UCSD-AML1 (cell line): ENCODE measurements around the gene PTOV1.
"Not testable (repeated sequence)": the region's sequence is repeated elsewhere in the genome, so short reads cannot be mapped to it uniquely, and the experiment has no call there.

Source experiments
- DNase-seq: peaks from one replicate; lab custom pipeline; 2025; ENCODE audit not compliant: unreplicated experiment; lab: John Stamatoyannopoulos, UW

The PTOV1 gene

DNA sequence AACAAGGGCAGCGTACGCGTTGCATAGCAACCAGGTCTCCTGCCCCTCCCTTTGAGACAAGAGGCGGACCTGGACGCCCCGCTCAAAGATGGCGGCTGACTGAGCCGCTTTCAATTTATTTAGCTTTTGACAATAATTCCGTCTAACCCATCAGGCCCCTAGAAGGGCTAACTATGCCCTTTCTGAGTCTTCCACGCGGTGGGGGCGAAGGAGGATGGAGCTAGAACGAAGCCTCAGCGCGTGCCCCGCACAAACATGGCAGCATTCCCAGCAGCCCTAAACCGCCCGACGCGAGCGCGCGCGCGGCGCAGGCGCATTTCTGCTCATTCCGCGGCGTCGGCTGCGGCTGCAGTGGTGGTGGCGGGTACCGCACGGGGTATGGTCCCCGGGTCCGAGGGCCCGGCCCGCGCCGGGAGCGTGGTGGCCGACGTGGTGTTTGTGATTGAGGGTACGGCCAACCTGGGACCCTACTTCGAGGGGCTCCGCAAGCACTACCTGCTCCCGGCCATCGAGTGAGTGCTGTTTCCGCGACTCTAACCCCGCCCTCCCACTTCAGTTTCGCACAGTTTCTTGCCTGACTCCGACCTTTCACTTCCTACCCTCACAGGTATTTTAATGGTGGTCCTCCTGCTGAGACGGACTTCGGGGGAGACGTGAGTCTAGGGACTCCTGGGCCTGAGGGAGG lies 32.9 kb upstream of the PTOV1 start, which contains the start of gene MED25:
Gene MED25 (plus strand): TSS at position 326 of the 685 bp plus-strand sequence. CDS start 53 bp downstream, at position 379.
- peak; percentile 89 for DNase-seq

GRCh38 chr19:49818649-49819370 lies 32.1 kb upstream of the PTOV1 start:
- no peak for DNase-seq

DNA sequence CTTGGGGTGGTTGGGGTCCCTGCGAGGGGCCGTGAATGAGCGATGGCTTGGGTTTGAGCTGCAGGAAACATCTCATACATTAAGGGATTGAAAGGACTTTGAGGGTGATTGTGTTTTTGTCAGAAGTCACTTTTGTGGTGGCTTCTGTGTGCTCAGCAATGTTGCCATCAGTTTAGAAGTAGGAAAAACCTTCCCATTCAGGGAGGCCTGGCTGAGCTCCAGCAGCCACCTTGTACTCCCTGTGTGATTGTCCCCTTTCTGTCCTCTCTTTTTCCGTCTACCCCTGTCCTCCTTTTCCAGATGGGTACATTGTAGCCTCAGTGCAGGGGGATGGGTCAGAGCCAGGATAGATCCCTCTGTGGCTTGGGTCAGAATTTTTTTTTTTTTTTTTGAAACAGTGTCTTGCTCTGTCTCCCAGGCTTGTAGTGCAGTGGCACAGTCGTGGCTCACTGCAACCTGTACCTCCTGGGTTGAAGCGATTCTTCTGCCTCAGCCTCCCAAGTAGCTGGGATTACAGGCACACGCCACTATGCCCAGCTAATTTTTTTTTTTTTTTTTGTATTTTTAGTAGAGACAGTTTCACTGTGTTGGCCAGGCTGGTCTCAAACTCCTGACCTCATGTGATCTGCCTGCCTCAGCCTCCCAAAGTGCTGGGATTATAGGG lies 31.4 kb upstream of the PTOV1 start:
- DNase-seq = not testable (repeated sequence)

- no peak for DNase-seq
Measured at GRCh38 chr19:49820125-49820524, 30.8 kb upstream of the PTOV1 start.

DNA sequence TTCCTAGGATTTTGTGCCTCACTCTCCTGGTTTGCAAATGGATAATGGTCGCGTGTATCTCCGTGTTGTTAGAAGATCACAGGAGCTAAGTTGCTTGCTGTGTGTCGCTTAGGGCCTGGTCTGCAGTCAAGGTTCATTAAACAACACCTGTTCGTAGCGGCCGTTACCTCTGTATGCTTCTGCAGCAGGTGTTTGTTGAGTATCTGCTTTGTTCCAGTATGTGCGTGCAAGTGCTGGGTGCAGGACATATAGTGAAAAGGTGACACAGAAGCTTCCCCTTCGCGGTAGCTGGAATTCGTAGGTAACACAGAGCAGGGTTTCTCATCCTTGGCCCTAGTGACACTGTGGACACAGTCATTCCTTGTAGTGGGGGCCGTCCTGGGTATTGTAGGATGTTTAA lies 27.5 kb upstream of the PTOV1 start:
- no peak for DNase-seq

DNA sequence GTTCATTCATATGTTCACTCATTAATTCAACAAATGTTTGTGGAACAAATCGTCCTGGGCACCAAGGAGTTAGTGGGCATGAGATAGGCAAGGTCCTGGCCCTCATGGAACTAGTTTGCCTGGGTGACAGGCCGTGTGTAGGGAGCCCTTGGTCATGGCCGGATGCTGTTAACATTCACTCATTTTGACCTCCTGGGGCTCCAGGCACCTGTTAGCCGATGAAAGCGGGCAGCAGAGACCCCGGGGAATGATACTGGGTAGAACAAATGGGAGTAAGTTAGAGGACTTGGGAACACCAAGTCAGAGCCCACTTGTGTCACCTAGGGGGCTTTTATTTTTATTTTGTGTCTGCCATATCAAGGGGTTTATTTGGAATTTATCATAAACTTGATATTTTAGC lies 26.3 kb upstream of the PTOV1 start:
- no peak for DNase-seq

GRCh38 chr19:49827034-49827433 lies 23.9 kb upstream of the PTOV1 start:
- DNase-seq = no peak

DNA sequence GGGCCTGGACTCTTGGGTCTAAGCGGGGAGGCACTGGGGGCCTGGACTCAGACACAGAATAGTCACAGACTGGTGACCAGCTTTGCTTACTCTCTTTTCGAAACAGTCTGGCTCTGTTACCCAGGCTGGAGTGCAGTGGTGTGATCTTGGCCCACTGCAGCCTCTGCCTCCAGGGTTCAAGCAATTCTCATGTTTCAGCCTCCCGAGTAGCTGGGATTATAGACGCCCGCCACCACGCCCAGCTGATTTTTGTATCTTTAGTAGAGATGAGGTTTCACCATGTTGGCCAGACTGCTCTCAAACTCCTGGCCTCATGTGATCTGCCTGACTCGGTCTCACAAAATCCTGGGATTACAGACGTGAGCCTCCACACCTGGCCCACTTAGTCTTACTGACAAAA lies 21.8 kb upstream of the PTOV1 start:
- no peak for DNase-seq

DNA sequence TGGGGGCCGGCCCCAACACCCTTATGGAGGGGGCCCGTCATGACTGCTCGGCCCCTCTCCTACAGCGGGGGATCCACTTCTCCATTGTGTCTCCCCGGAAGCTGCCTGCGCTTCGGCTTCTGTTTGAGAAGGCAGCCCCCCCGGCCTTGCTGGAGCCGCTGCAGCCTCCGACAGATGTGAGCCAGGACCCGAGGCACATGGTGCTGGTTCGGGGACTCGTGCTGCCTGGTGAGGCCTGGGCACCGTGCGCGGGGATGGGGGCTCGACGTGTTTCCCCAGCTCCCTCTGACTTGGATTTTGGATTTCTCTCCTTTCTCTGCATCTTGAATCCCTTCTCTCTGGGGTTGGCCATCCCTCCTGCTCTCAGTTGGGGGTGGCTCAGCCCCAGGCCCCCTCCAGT lies 21.2 kb upstream of the PTOV1 start:
- DNase-seq = no peak

DNA sequence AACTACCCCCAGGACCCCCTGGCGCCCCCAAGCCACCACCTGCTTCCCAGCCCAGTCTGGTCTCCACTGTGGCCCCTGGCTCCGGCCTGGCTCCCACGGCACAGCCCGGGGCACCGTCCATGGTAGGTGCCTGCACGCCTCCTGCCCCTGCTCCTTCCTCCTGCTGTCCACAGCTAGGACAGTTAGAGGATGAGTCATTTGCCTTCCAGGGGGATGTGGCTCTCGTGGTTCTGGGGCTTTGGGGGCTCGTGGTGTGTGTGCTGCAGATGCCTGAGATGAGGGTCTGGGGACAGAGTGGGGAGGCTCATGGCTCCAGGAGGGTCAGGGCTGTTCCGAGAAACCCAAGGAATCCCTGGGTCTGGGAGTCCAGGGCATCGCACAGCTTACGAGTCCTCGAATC lies 20.2 kb upstream of the PTOV1 start:
- DNase-seq = no peak

- no peak for DNase-seq
Measured at GRCh38 chr19:49831592-49831991, 19.4 kb upstream of the PTOV1 start.

- no peak for DNase-seq
Measured at GRCh38 chr19:49832556-49832955, 18.4 kb upstream of the PTOV1 start.

GRCh38 chr19:49833599-49833998 lies 17.4 kb upstream of the PTOV1 start:
- DNase-seq = no peak

- DNase-seq = no peak
Measured at GRCh38 chr19:49835562-49835961, 15.4 kb upstream of the PTOV1 start.

DNA sequence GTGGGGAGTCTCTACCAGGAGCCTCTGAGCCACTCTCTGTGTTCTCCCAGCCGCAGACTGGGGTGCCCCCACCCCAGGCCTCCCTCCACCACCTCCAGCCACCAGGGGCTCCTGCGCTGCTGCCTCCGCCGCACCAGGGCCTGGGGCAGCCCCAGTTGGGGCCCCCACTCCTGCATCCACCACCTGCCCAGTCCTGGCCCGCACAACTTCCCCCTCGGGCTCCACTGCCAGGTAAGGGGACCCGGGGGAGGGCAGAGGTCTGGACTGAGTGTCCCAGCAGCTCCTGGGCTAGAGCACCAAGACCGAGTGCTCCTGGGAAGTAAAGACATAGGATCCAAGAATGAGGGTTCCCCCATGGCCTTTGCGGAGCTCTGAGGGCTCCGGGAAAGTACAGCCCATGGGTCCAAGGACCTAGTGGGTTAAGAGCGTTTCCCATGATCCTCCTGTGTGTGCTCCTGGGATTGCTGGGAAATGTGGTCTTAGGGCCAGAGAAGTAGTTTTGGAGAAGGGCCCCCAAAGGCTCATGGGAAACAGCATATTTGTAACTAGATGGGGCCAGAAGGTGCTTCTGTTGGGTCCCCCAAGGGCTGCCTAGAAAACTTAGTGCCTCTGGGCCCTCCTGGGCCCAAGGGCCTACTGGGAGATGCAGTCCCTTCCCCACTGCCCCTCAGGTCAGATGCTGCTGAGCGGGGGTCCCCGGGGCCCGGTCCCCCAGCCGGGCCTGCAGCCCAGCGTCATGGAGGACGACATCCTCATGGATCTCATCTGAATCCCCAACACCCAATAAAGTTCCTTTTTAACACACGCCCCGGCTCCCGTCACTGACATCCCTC lies 14.6 kb upstream of the PTOV1 start:
- DNase-seq = no peak

GRCh38 chr19:49837009-49837310 lies 14.0 kb upstream of the PTOV1 start:
- DNase-seq = no peak

DNA sequence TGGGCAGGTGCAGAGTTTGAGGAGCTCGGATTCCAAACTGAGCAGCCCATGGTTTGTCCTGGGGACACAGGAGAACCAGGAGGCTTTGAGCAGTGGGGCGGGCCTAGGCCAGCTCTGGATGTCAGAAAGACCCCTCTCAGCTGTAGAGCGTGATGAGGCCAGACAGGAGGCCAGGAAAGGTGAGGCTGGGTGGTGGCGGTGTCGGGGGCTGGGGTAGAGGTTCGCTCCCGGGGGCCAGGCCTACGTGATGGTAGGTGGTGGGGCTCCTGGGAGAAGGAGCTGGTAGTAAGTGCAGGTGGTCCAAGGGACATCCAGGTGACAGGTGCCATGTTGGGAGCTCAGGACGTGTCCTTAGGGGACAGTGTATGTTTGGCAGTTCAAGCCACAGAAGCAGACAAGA lies 13.5 kb upstream of the PTOV1 start:
- no peak for DNase-seq

- DNase-seq = no peak
Measured at GRCh38 chr19:49838885-49839588, 11.9 kb upstream of the PTOV1 start.

GRCh38 chr19:49839713-49840112 lies 11.2 kb upstream of the PTOV1 start:
- DNase-seq = no peak

GRCh38 chr19:49840321-49840720 lies 10.6 kb upstream of the PTOV1 start:
- DNase-seq = no peak

- no peak for DNase-seq
Measured at GRCh38 chr19:49840736-49841249, 10.2 kb upstream of the PTOV1 start.
